DND-41 (cell line): ENCODE data around the gene EPS8L2.
"Not testable (repeated sequence)": the region's sequence is repeated elsewhere in the genome, so short reads cannot be mapped to it uniquely, and the experiment has no call there.

Experiments
- ATAC-seq: fragments of 200-7000 bp; cut with Tn5 transposase; 3 replicates; pipeline ENCODE4 v1.9.1; 2021; ENCODE audit warnings: low read depth; ENCODE audit not compliant: insufficient read depth
- DNase-seq: peaks from one replicate; pipeline ENCODE4 v3.0.0-alpha.2; 2020
- H2AFZ ChIP-seq: 2 replicates; pipeline ENCODE4 v1.6.0; 2012; ENCODE audit warnings: low read depth, low read length
- H3K27ac ChIP-seq: 2 replicates; pipeline ENCODE4 v1.5.1; 2012; ENCODE audit warnings: low read length, inconsistent platforms
- H3K27me3 ChIP-seq: fragments of 200-600 bp; sonication (generic); 2 replicates; pipeline ENCODE4 v1.6.0; 2012; ENCODE audit warnings: low read length, mild to moderate bottlenecking, inconsistent platforms; ENCODE audit not compliant: insufficient read depth, poor library complexity
- H3K36me3 ChIP-seq: 2 replicates; pipeline ENCODE4 v1.5.1; 2012; ENCODE audit warnings: low read length, inconsistent platforms; ENCODE audit not compliant: insufficient read depth
- H3K4me1 ChIP-seq: 2 replicates; pipeline ENCODE4 v1.5.1; 2012; ENCODE audit warnings: mild to moderate bottlenecking, low read length; ENCODE audit not compliant: insufficient read depth
- H3K4me2 ChIP-seq: 2 replicates; pipeline ENCODE4 v1.6.0; 2012; ENCODE audit warnings: mild to moderate bottlenecking, moderate library complexity, low read length, inconsistent platforms; ENCODE audit not compliant: insufficient read depth
- H3K4me3 ChIP-seq, 2 experiments: fragments of 200-600 bp in 1 of 2; shearing (Covaris generic) in 1 of 2; 2 replicates each; pipeline ENCODE4 v1.5.1; 2012 to 2016; ENCODE audit warnings: inconsistent platforms in 2 of 2, low read length in 2 of 2, mild to moderate bottlenecking in 2 of 2, low read depth in 1 of 2, moderate library complexity in 1 of 2
- H3K79me2 ChIP-seq: 2 replicates; pipeline ENCODE4 v1.6.0; 2012; ENCODE audit warnings: low read length, inconsistent platforms; ENCODE audit not compliant: insufficient read depth
- H3K9ac ChIP-seq: 2 replicates; pipeline ENCODE4 v1.6.0; 2012; ENCODE audit warnings: low read depth, mild to moderate bottlenecking, inconsistent platforms, low read length, moderate library complexity
- H3K9me3 ChIP-seq: 2 replicates; pipeline ENCODE4 v1.5.1; 2012; ENCODE audit warnings: low read length, moderate library complexity, mild to moderate bottlenecking, inconsistent platforms; ENCODE audit not compliant: insufficient read depth, severe bottlenecking
- H4K20me1 ChIP-seq: 2 replicates; pipeline ENCODE4 v1.6.0; 2012; ENCODE audit warnings: low read length; ENCODE audit not compliant: insufficient read depth
- EZH2 ChIP-seq: IDR thresholded peaks from 3 replicates; pipeline ENCODE4 v1.6.1; 2012; ENCODE audit warnings: borderline replicate concordance, low read depth, mild to moderate bottlenecking, moderate library complexity, low read length, inconsistent platforms; ENCODE audit not compliant: severe bottlenecking
- TF ChIP-seq, protein P1 (sequence below): IDR thresholded peaks from 2 replicates; pipeline ENCODE4 v1.5.1; 2012; ENCODE audit warnings: borderline replicate concordance, low read length, moderate library complexity, mild to moderate bottlenecking; ENCODE audit not compliant: poor library complexity, severe bottlenecking; ENCODE audit errors: extremely low read depth

Gene EPS8L2

DNA sequence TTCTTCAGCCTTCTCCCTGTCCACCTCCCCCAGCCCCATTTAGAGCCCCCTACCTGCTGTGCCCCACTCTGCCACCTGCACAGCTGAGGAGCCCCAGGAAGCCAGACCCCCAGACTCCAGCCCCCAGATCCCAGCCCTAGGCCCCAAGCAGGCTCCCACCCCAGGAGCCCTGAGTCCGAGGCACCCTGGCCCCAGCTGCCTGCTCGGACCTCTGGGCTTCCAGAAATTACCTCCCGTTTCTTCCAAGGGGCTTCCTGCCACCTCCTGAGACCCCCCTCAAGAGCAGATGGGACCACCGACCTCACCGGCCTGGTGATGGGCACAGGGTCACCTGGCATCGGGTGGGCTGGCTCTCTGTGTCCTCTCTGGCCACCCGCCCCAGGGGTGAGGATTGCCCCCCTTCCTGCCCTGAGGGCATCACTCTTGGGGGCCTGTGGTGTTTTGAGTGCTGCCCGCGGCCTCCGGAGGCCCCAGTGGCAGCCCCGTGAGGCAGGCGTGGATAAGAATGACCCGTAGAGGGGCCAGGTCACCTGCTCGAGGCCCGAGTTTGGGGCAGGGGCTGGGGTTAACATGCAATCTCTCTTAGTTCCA, 23.0 kb downstream of the EPS8L2 start:
- H3K4me1 ChIP-seq: peaks cover 4% of the 10 kb centered on the region
- no peaks in the 10 kb centered on the region for H3K9me3 ChIP-seq
- no peak overlapping the region for H3K27ac ChIP-seq
- no peak for ATAC-seq
- no peaks in the 10 kb centered on the region for H3K36me3 ChIP-seq
- H3K4me2 ChIP-seq: no peak overlapping the region
- TF ChIP-seq, protein P1, sequence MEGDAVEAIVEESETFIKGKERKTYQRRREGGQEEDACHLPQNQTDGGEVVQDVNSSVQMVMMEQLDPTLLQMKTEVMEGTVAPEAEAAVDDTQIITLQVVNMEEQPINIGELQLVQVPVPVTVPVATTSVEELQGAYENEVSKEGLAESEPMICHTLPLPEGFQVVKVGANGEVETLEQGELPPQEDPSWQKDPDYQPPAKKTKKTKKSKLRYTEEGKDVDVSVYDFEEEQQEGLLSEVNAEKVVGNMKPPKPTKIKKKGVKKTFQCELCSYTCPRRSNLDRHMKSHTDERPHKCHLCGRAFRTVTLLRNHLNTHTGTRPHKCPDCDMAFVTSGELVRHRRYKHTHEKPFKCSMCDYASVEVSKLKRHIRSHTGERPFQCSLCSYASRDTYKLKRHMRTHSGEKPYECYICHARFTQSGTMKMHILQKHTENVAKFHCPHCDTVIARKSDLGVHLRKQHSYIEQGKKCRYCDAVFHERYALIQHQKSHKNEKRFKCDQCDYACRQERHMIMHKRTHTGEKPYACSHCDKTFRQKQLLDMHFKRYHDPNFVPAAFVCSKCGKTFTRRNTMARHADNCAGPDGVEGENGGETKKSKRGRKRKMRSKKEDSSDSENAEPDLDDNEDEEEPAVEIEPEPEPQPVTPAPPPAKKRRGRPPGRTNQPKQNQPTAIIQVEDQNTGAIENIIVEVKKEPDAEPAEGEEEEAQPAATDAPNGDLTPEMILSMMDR: no peak
- no peak for TF ChIP-seq EZH2
- H2AFZ ChIP-seq: no peak overlapping the region
- no peaks in the 10 kb centered on the region for H3K79me2 ChIP-seq
- no peak overlapping the region for H3K4me3 ChIP-seq
- peaks cover 7% of the 10 kb centered on the region; the same call in 1 of the 2 replicates for H4K20me1 ChIP-seq
- DNase-seq: no peak
- H3K27me3 ChIP-seq: no peaks in the 10 kb centered on the region
- H3K9ac ChIP-seq: no peak overlapping the region

- TF ChIP-seq, protein P1: no peak
- TF ChIP-seq EZH2: no peak
- Histone ChIP-seq H3K79me2 (no peaks in the 10 kb centered on the region), H3K4me3 (no peak overlapping the region), H3K27ac (no peak overlapping the region), H3K27me3 (no peaks in the 10 kb centered on the region), H3K4me1 (peaks cover 4% of the 10 kb centered on the region), H3K9ac (no peak overlapping the region), H3K9me3 (no peaks in the 10 kb centered on the region), H3K4me2 (no peak overlapping the region), H2AFZ (no peak overlapping the region), H3K36me3 (no peaks in the 10 kb centered on the region), H4K20me1 (peaks cover 7% of the 10 kb centered on the region; the same call in 1 of the 2 replicates)
- ATAC-seq (no peak), DNase-seq (no peak)
Observed at GRCh38 chr11:729492-730074, 23.6 kb downstream of the EPS8L2 start.

DNA sequence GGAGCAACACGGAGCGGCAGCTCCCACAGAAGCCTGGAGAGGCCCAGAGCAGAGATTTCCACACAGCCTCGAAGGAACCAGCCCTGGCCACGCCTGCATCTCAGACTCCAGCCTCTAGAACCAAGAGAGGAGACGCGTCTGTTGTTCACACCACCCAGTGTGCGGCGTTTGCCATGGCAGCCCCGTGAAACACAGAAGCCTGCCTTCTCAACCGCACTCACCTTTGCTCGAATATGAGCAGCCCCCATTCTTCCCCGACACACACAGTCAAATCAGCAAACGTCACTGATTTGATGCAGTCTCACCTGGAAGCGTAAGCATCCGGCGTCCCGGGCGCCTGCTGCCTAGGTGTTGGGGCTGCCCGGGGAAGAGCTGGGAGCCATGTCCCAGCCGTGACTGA, 27.0 kb downstream of the EPS8L2 start:
- Histone ChIP-seq H3K27ac (no peak overlapping the region), H3K9me3 (no peaks in the 10 kb centered on the region), H3K79me2 (no peaks in the 10 kb centered on the region), H2AFZ (no peak overlapping the region), H3K36me3 (no peaks in the 10 kb centered on the region), H3K4me3 (no peak overlapping the region), H3K4me1 (no peaks in the 10 kb centered on the region; the same call in 1 of the 2 replicates), H3K9ac (no peak overlapping the region), H3K27me3 (peaks cover 12% of the 10 kb centered on the region), H4K20me1 (no peaks in the 10 kb centered on the region), H3K4me2 (no peak overlapping the region)
- TF ChIP-seq EZH2: no peak
- TF ChIP-seq, protein P1: no peak
- ATAC-seq (no peak), DNase-seq (no peak)

GRCh38 chr11:734541-734940, 28.5 kb downstream of the EPS8L2 start:
- H3K27me3 ChIP-seq: peaks cover 13% of the 10 kb centered on the region
- H3K9ac ChIP-seq, H2AFZ ChIP-seq, H3K4me2 ChIP-seq, ATAC-seq, H3K27ac ChIP-seq, H3K4me3 ChIP-seq, H3K4me1 ChIP-seq, H3K79me2 ChIP-seq, DNase-seq, H3K36me3 ChIP-seq, H4K20me1 ChIP-seq, H3K9me3 ChIP-seq: not testable (repeated sequence)
